Measurements from ENCODE around the gene OR4E2.
"Not testable (repeated sequence)": the region's sequence is repeated elsewhere in the genome, so short reads cannot be mapped to it uniquely, and the experiment has no call there.

The OR4E2 gene

DNA sequence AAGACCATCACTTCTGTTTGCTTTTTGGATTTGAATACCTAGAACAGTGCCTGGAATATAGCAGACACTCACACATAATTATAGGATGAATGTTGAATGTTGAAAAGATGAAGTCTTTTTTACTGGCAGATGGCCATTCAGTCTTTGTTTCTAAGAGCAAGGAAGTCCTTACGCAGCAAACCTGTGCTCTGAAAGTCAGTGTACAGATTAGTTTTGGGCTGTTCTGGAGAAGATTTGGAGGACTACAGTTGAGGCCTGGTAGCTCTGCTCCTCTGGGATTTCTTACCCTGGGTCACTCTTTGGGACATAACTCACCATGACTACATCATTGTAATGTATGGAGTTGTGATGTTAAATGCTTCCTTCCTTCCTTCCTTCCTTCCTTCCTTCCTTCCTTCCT is 3.3 kb downstream of the OR4E2 start:
- no peak overlapping the region for H3K4me3 Mint-ChIP-seq

DNA sequence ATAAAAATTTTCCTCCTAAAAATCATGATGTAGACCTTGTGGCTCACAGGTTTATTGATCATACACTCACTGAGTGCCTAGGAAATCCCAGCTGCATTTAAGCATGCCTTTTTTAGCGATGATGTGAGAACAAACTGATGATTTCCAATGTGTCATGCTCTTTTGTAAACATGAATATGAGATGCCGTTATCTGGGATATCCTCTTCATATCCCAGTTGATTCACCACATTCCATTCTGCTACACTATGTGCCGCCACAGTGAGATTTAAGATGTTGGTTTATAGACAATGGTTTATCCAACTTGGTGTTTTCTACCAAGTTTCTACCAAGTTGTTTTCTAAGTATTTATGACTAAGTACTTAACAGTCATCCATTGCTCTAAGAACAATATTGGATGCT is 14.7 kb downstream of the OR4E2 start:
- H3K9me3 Mint-ChIP-seq: no peaks in the 10 kb centered on the region
- no peaks in the 10 kb centered on the region for H3K36me3 Mint-ChIP-seq (ENCODE audit: insufficient read depth)
- peaks cover 43 to 56% of the 10 kb centered on the region in 2 donors for H3K27me3 Mint-ChIP-seq
- ATAC-seq (replicated peaks): no peak
- H3K4me1 Mint-ChIP-seq (ENCODE audit: low read depth in 2 of 2): no peaks in the 10 kb centered on the region
- H3K4me3 Mint-ChIP-seq: no peak overlapping the region
- H3K27ac Mint-ChIP-seq: no peak overlapping the region
- no peak for DNase-seq

More for the DNA sequence above, 3.3 kb downstream of the OR4E2 start:
- H3K4me1 Mint-ChIP-seq (ENCODE audit: low read depth in 2 of 2): peaks cover 0 to 3% of the 10 kb centered on the region in 2 donors
- no peak for DNase-seq
- no peak overlapping the region for H3K27ac Mint-ChIP-seq
- no peaks in the 10 kb centered on the region for H3K9me3 Mint-ChIP-seq
- H3K27me3 Mint-ChIP-seq: peaks cover 34 to 37% of the 10 kb centered on the region in 2 donors
- no peaks in the 10 kb centered on the region for H3K36me3 Mint-ChIP-seq (ENCODE audit: insufficient read depth)
- no peak for ATAC-seq (replicated peaks)

DNA sequence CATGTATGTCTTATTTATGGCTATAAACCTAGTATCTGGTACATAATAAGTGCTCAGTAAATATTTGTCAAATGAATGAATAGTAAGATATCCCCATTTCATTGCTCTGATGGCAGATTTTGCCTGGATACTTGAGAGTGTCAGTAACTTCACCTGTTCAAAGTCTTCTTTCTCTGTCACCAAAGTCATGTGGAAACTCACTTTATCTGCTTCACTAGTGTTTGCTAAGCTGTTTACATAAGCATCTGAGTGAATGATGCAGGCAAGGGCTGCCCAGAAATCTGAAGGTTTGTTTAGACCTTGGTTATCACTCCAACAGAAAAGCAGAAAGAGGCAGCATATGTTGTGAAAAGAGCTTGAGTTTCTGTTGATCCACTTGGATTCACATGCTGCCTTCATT is 15.6 kb downstream of the OR4E2 start:
- Mint-ChIP-seq H3K9me3 (no peaks in the 10 kb centered on the region), H3K27me3 (peaks cover 39 to 53% of the 10 kb centered on the region in 2 donors), H3K4me1 (ENCODE audit: low read depth in 2 of 2) (no peaks in the 10 kb centered on the region), H3K36me3 (ENCODE audit: insufficient read depth) (no peaks in the 10 kb centered on the region), H3K4me3 (no peak overlapping the region), H3K27ac (no peak overlapping the region)
- DNase-seq: no peak
- no peak for ATAC-seq (replicated peaks)

DNA sequence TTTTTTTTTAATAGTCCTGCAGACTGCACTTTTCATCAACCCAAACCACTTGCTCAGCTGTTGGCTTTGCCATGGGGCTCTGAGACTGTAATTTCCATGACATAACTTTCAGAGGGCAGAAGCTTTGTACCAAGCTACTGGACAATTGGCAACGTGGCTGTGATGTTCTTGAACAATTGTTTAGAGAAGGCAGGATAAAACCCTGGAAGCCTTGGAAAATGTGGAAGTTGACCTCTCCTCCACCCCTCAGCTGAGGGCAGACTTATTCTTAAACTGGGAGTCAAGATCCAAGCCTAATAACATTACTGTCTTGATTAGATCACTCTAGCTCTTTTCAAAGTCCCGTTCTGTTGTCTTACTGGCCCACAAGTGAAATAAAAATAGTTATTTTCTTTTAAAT is 17.7 kb downstream of the OR4E2 start:
- Mint-ChIP-seq H3K9me3 (no peaks in the 10 kb centered on the region), H3K4me3 (no peak overlapping the region), H3K27me3 (peaks cover 21 to 39% of the 10 kb centered on the region in 2 donors), H3K27ac (no peak overlapping the region), H3K36me3 (ENCODE audit: insufficient read depth) (no peaks in the 10 kb centered on the region), H3K4me1 (ENCODE audit: low read depth in 2 of 2) (no peaks in the 10 kb centered on the region)
- ATAC-seq (replicated peaks): no peak
- no peak for DNase-seq

DNA sequence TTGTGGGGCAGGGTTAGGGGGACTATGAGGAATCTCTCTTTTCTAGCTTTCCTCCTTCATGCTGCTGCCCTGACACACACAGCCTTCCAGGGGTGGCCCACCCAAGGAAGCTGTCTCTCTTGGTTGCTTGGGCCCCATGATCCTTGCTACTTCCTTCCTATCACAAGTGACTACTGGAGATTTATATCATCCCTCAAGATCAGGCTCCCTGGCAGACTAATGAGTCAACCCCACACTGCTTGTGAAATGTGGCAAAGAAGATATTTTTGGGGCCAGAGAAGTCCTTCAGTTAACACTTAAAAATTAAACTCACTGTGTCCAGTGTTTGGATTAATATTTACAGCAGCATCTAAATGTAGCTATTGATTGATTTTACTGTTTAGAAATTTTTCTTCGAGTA is 18.5 kb downstream of the OR4E2 start:
- DNase-seq (no peak), ATAC-seq (replicated peaks) (no peak)
- Mint-ChIP-seq H3K27ac (no peak overlapping the region), H3K4me1 (ENCODE audit: low read depth in 2 of 2) (no peaks in the 10 kb centered on the region), H3K36me3 (ENCODE audit: insufficient read depth) (no peaks in the 10 kb centered on the region), H3K4me3 (no peak overlapping the region), H3K27me3 (peaks cover 22 to 35% of the 10 kb centered on the region in 2 donors), H3K9me3 (no peaks in the 10 kb centered on the region)

DNA sequence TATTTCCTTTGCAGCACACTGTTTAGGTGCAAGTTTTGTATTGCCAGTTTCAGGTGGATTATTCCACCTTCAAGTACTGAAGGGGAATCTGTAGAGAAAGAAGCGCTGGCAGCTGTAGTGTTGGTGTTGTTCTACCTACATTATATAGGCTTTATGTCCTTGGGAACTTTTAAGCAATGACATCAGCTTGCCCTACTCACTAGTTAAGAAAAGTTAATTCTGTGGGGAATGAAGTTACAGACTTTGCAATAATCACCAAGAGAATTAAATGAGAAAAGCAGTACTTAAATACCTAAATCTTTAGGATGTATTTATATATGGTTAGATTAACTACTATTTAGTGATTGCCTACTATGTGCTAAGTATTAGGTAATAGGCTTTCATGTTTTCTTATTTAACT is 20.1 kb downstream of the OR4E2 start, which contains the start of gene OR4E1:
Gene OR4E1 (minus strand): TSS at position 101 of the 400 bp plus-strand sequence. CDS start 2,883 bp downstream, outside the sequence.
- Mint-ChIP-seq H3K27ac (no peak within 1 kb of the TSS), H3K4me3 (no peak within 1 kb of the TSS), H3K27me3 (peaks cover 35 to 39% of the 10 kb centered on the region in 2 donors), H3K4me1 (ENCODE audit: low read depth in 2 of 2) (no peaks in the 10 kb centered on the region), H3K9me3 (no peaks in the 10 kb centered on the region), H3K36me3 (ENCODE audit: insufficient read depth) (no peaks in the 10 kb centered on the region)
- ATAC-seq (replicated peaks): no peak
- no peak for DNase-seq

DNA sequence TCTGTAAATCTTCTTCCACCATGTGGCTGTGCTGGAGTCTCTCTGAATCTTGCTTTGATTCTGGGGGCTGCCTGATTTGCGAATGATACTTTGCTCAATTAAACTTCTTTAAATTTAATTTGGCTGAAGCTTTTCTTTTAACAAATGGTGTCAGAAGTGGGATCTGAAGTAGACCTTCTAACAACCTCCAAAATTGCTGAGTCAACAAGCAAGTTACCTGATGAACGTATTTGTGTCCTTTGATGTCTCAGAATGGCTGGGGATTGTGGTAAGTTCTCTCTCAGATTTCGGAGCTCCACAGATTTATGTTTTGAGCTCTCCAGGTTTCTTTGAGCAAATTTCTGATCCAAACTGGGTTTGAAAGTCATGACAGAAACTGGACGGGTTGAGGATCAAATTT is 21.9 kb downstream of the OR4E2 start:
- Mint-ChIP-seq H3K4me3 (no peak overlapping the region), H3K4me1 (ENCODE audit: low read depth in 2 of 2) (no peaks in the 10 kb centered on the region), H3K27me3 (peaks cover 19 to 29% of the 10 kb centered on the region in 2 donors), H3K36me3 (ENCODE audit: insufficient read depth) (no peaks in the 10 kb centered on the region), H3K9me3 (no peaks in the 10 kb centered on the region), H3K27ac (no peak overlapping the region)
- DNase-seq (no peak), ATAC-seq (replicated peaks) (no peak)

- Mint-ChIP-seq H3K36me3 (ENCODE audit: insufficient read depth) (no peaks in the 10 kb centered on the region), H3K4me3 (no peak overlapping the region), H3K27me3 (peaks cover 38 to 42% of the 10 kb centered on the region in 2 donors), H3K9me3 (no peaks in the 10 kb centered on the region), H3K4me1 (ENCODE audit: low read depth in 2 of 2) (no peaks in the 10 kb centered on the region), H3K27ac (no peak overlapping the region)
- no peak for DNase-seq
- no peak for ATAC-seq (replicated peaks)
Observed at GRCh38 chr14:21680072-21680471, 26.4 kb downstream of the OR4E2 start.

GRCh38 chr14:21686468-21686867 is 32.8 kb downstream of the OR4E2 start:
- H3K4me1 Mint-ChIP-seq (ENCODE audit: low read depth in 2 of 2): no peaks in the 10 kb centered on the region
- DNase-seq: no peak
- H3K9me3 Mint-ChIP-seq: no peaks in the 10 kb centered on the region
- no peaks in the 10 kb centered on the region for H3K36me3 Mint-ChIP-seq (ENCODE audit: insufficient read depth)
- no peak overlapping the region for H3K27ac Mint-ChIP-seq
- H3K4me3 Mint-ChIP-seq: no peak overlapping the region
- H3K27me3 Mint-ChIP-seq: peaks cover 44 to 54% of the 10 kb centered on the region in 2 donors
- ATAC-seq (replicated peaks): no peak

- Mint-ChIP-seq H3K36me3 (ENCODE audit: insufficient read depth) (no peaks in the 10 kb centered on the region), H3K4me3 (no peak overlapping the region), H3K4me1 (ENCODE audit: low read depth in 2 of 2) (no peaks in the 10 kb centered on the region), H3K27me3 (peaks cover 32 to 46% of the 10 kb centered on the region in 2 donors), H3K27ac (no peak overlapping the region), H3K9me3 (no peaks in the 10 kb centered on the region)
- no peak for DNase-seq
- ATAC-seq (replicated peaks): no peak
Observed at GRCh38 chr14:21694425-21694824, 40.8 kb downstream of the OR4E2 start.

- not testable (repeated sequence) for H3K4me1 Mint-ChIP-seq (ENCODE audit: low read depth in 2 of 2); H3K4me3 Mint-ChIP-seq; H3K36me3 Mint-ChIP-seq (ENCODE audit: insufficient read depth); H3K27ac Mint-ChIP-seq; H3K9me3 Mint-ChIP-seq; ATAC-seq (replicated peaks); DNase-seq
- H3K27me3 Mint-ChIP-seq: peaks cover 26 to 39% of the 10 kb centered on the region in 2 donors
Observed at GRCh38 chr14:21697662-21698061, 44.0 kb downstream of the OR4E2 start.

GRCh38 chr14:21698538-21698937 is 44.9 kb downstream of the OR4E2 start:
- DNase-seq; H3K27ac Mint-ChIP-seq; ATAC-seq (replicated peaks); H3K36me3 Mint-ChIP-seq (ENCODE audit: insufficient read depth); H3K4me3 Mint-ChIP-seq; H3K9me3 Mint-ChIP-seq; H3K4me1 Mint-ChIP-seq (ENCODE audit: low read depth in 2 of 2): not testable (repeated sequence)
- H3K27me3 Mint-ChIP-seq: peaks cover 24 to 39% of the 10 kb centered on the region in 2 donors

GRCh38 chr14:21699551-21699950 is 45.9 kb downstream of the OR4E2 start:
- Mint-ChIP-seq H3K27ac (no peak overlapping the region), H3K36me3 (ENCODE audit: insufficient read depth) (no peaks in the 10 kb centered on the region), H3K9me3 (no peaks in the 10 kb centered on the region), H3K4me3 (no peak overlapping the region), H3K4me1 (ENCODE audit: low read depth in 2 of 2) (peaks cover 7 to 12% of the 10 kb centered on the region in 2 donors), H3K27me3 (peaks cover 20 to 36% of the 10 kb centered on the region in 2 donors)
- DNase-seq: no peak
- ATAC-seq (replicated peaks): no peak

GRCh38 chr14:21702316-21702715 is 48.7 kb downstream of the OR4E2 start:
- DNase-seq (no peak), ATAC-seq (replicated peaks) (no peak)
- no peak overlapping the region for H3K4me3 Mint-ChIP-seq
- H3K27ac Mint-ChIP-seq: no peak overlapping the region
- H3K27me3 Mint-ChIP-seq: peaks cover 26 to 29% of the 10 kb centered on the region in 2 donors
- H3K4me1 Mint-ChIP-seq (ENCODE audit: low read depth in 2 of 2): peaks cover 7 to 13% of the 10 kb centered on the region in 2 donors
- no peaks in the 10 kb centered on the region for H3K36me3 Mint-ChIP-seq (ENCODE audit: insufficient read depth)
- H3K9me3 Mint-ChIP-seq: no peaks in the 10 kb centered on the region
